H1 (cell line): ENCODE results near the gene SBSN. TPM values are rescaled to one million over a fixed set of nuclear protein-coding genes. Genes with fewer than 3 reads are reported as not detected.

Source experiments
- BCL11A ChIP-seq, 2 experiments: IDR thresholded peaks; one replicate each; pipeline ENCODE4 v1.6.1; 2011; ENCODE audit warnings: low read depth in 2 of 2, low read length in 2 of 2, mild to moderate bottlenecking in 2 of 2
- CHD1 ChIP-seq: IDR thresholded peaks from 2 replicates; pipeline ENCODE4 v1.6.1; 2012; ENCODE audit warnings: low read depth, low read length, improper control_type of control experiment
- FOSL1 ChIP-seq: IDR thresholded peaks from 2 replicates; pipeline ENCODE4 v1.6.1; 2011; ENCODE audit warnings: mild to moderate bottlenecking, low read depth, low read length, moderate library complexity; ENCODE audit not compliant: insufficient read depth
- RXRA ChIP-seq: IDR thresholded peaks from 2 replicates; pipeline ENCODE4 v1.6.1; 2011; ENCODE audit warnings: low read depth, mild to moderate bottlenecking, low read length, moderate library complexity; ENCODE audit not compliant: insufficient read depth
- SIRT6 ChIP-seq: IDR thresholded peaks from one replicate; pipeline ENCODE4 v1.7.1; 2012; ENCODE audit warnings: low read length, inconsistent platforms
- TEAD4 ChIP-seq: IDR thresholded peaks from 2 replicates; pipeline ENCODE4 v1.6.1; 2012; ENCODE audit warnings: low read depth, low read length, inconsistent platforms, mixed read lengths
- polyA plus RNA-seq, 7 experiments: library from polyadenylated mRNA; depleted of rRNA in 3 of 7; stranded (reverse) in 5 of 7; unstranded in 2 of 7; fragments of >200 nt in 5 of 7; fragments of 200-250 nt in 2 of 7; gene quantifications; 1 replicate in 5 of 7; 2 replicates in 1 of 7; 4 replicates in 1 of 7; pipeline versions ENCODE4 v1.2.1 to v1.2.3, GENCODE V29; 2011 to 2013; ENCODE audit warnings: missing spikeins in 2 of 7, mixed read lengths in 2 of 7
- total RNA-seq: library from RNA; stranded (reverse); fragmentation: NEBNext Ultra II Directional; extraction: Animal tissue kit (Norgen Biotek cat#: 25700); gene quantifications from 2 replicates; pipeline ENCODE4 v1.2.1, GENCODE V29; 2021
- TF ChIP-seq, protein P1 (sequence below): fragments of 300-600 bp; sonication (generic); IDR thresholded peaks from 2 replicates; pipeline ENCODE4 v1.7.1; 2012; ENCODE audit warnings: low read length, moderate library complexity, mild to moderate bottlenecking, inconsistent platforms; ENCODE audit not compliant: insufficient replicate concordance

SBSN gene
- total and polyA plus RNA-seq, 2 of the 8 experiments (the other 6 are each of a cell fraction or from before 2014, with no cell fraction given), result not detected

DNA sequence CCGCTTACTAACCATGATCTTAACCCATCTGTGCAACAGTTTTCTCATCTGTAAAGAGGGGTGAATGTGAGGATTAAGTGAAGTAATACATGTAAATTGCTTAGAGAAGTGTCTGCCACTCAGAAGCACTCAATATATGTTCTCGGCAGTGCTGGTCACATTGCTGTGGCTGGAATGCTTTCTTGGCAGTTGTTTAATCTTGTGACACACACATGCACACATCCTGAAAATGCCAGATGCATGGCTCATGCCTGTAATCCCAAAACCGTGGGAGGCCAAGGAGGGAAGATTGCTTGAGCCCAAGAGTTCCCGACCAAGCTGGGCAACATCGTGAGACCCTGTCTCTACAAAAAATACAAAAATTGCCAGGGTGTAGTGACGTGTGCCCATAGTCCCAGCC is 9.8 kb downstream of the SBSN start (continued):
- TF ChIP-seq, protein P1, sequence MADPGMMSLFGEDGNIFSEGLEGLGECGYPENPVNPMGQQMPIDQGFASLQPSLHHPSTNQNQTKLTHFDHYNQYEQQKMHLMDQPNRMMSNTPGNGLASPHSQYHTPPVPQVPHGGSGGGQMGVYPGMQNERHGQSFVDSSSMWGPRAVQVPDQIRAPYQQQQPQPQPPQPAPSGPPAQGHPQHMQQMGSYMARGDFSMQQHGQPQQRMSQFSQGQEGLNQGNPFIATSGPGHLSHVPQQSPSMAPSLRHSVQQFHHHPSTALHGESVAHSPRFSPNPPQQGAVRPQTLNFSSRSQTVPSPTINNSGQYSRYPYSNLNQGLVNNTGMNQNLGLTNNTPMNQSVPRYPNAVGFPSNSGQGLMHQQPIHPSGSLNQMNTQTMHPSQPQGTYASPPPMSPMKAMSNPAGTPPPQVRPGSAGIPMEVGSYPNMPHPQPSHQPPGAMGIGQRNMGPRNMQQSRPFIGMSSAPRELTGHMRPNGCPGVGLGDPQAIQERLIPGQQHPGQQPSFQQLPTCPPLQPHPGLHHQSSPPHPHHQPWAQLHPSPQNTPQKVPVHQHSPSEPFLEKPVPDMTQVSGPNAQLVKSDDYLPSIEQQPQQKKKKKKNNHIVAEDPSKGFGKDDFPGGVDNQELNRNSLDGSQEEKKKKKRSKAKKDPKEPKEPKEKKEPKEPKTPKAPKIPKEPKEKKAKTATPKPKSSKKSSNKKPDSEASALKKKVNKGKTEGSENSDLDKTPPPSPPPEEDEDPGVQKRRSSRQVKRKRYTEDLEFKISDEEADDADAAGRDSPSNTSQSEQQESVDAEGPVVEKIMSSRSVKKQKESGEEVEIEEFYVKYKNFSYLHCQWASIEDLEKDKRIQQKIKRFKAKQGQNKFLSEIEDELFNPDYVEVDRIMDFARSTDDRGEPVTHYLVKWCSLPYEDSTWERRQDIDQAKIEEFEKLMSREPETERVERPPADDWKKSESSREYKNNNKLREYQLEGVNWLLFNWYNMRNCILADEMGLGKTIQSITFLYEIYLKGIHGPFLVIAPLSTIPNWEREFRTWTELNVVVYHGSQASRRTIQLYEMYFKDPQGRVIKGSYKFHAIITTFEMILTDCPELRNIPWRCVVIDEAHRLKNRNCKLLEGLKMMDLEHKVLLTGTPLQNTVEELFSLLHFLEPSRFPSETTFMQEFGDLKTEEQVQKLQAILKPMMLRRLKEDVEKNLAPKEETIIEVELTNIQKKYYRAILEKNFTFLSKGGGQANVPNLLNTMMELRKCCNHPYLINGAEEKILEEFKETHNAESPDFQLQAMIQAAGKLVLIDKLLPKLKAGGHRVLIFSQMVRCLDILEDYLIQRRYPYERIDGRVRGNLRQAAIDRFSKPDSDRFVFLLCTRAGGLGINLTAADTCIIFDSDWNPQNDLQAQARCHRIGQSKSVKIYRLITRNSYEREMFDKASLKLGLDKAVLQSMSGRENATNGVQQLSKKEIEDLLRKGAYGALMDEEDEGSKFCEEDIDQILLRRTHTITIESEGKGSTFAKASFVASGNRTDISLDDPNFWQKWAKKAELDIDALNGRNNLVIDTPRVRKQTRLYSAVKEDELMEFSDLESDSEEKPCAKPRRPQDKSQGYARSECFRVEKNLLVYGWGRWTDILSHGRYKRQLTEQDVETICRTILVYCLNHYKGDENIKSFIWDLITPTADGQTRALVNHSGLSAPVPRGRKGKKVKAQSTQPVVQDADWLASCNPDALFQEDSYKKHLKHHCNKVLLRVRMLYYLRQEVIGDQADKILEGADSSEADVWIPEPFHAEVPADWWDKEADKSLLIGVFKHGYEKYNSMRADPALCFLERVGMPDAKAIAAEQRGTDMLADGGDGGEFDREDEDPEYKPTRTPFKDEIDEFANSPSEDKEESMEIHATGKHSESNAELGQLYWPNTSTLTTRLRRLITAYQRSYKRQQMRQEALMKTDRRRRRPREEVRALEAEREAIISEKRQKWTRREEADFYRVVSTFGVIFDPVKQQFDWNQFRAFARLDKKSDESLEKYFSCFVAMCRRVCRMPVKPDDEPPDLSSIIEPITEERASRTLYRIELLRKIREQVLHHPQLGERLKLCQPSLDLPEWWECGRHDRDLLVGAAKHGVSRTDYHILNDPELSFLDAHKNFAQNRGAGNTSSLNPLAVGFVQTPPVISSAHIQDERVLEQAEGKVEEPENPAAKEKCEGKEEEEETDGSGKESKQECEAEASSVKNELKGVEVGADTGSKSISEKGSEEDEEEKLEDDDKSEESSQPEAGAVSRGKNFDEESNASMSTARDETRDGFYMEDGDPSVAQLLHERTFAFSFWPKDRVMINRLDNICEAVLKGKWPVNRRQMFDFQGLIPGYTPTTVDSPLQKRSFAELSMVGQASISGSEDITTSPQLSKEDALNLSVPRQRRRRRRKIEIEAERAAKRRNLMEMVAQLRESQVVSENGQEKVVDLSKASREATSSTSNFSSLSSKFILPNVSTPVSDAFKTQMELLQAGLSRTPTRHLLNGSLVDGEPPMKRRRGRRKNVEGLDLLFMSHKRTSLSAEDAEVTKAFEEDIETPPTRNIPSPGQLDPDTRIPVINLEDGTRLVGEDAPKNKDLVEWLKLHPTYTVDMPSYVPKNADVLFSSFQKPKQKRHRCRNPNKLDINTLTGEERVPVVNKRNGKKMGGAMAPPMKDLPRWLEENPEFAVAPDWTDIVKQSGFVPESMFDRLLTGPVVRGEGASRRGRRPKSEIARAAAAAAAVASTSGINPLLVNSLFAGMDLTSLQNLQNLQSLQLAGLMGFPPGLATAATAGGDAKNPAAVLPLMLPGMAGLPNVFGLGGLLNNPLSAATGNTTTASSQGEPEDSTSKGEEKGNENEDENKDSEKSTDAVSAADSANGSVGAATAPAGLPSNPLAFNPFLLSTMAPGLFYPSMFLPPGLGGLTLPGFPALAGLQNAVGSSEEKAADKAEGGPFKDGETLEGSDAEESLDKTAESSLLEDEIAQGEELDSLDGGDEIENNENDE, result no peak
- TF ChIP-seq BCL11A (IDR thresholded peaks at IDR 0.05; ENCODE audit: low read depth in 2 of 2, low read length in 2 of 2) (no peak), SIRT6 (no peak), FOSL1 (no peak), RXRA (no peak), TEAD4 (no peak), CHD1 (no peak)
